SU-DHL-6 (cell line): ENCODE data around the gene PUS7L.

Source experiments
- H2AFZ ChIP-seq: fragments of 200-600 bp; sonication (generic); 2 replicates; pipeline ENCODE4 v1.6.1; 2014; ENCODE audit warnings: low read depth, mild to moderate bottlenecking, moderate library complexity, mixed read lengths, antibody characterized with exemption, low read length; ENCODE audit not compliant: severe bottlenecking
- H3F3A ChIP-seq: fragments of 200-600 bp; shearing (Covaris generic); 2 replicates; pipeline ENCODE4 v1.6.0; 2016; ENCODE audit warnings: antibody characterized with exemption, mild to moderate bottlenecking; ENCODE audit not compliant: insufficient read depth
- H3K27ac ChIP-seq: fragments of 200-600 bp; sonication (generic); 2 replicates; pipeline ENCODE4 v1.5.1; 2016; ENCODE audit warnings: low read depth, mild to moderate bottlenecking, low read length, moderate library complexity, mixed read lengths
- H3K27me3 ChIP-seq: fragments of 200-600 bp; sonication (generic), shearing (Covaris generic); 2 replicates; pipeline ENCODE4 v1.6.0; 2014; ENCODE audit warnings: mild to moderate bottlenecking, low read length
- H3K36me3 ChIP-seq: fragments of 200-600 bp; sonication (generic); 2 replicates; pipeline ENCODE4 v1.6.1; 2014; ENCODE audit warnings: mild to moderate bottlenecking, low read length, mixed read lengths
- H3K4me2 ChIP-seq: fragments of 300-600, 200-600 bp; shearing (Covaris generic), sonication (generic); 2 replicates; pipeline ENCODE4 v1.6.0; 2014; ENCODE audit warnings: low read length, low read depth, mild to moderate bottlenecking; ENCODE audit not compliant: poor library complexity, severe bottlenecking
- H3K4me3 ChIP-seq: fragments of 200-600 bp; sonication (generic); 2 replicates; pipeline ENCODE4 v1.5.1; 2014; ENCODE audit warnings: antibody characterized with exemption, low read length, mild to moderate bottlenecking, mixed read lengths; ENCODE audit not compliant: insufficient read depth, poor library complexity, severe bottlenecking
- H3K79me2 ChIP-seq: fragments of 200-600 bp; sonication (generic); 2 replicates; pipeline ENCODE4 v1.6.1; 2014; ENCODE audit warnings: mild to moderate bottlenecking, low read length, moderate library complexity; ENCODE audit not compliant: insufficient read depth
- H3K9ac ChIP-seq: fragments of 200-600 bp; sonication (generic); 2 replicates; pipeline ENCODE4 v1.7.0; 2014; ENCODE audit warnings: mild to moderate bottlenecking, low read length
- H3K9me2 ChIP-seq: fragments of 200-600 bp; sonication (generic); replicated peaks from 2 replicates; pipeline ENCODE4 v1.6.1; 2014; ENCODE audit warnings: low read length; ENCODE audit not compliant: insufficient read depth
- H3K9me3 ChIP-seq: fragments of 200-600 bp; sonication (generic); 2 replicates; pipeline ENCODE4 v1.6.1; 2014; ENCODE audit warnings: low read length, mixed read lengths; ENCODE audit not compliant: insufficient read depth
- H4K20me1 ChIP-seq: fragments of 200-600 bp; sonication (generic); 2 replicates; pipeline ENCODE4 v1.6.1; 2014; ENCODE audit warnings: low read depth, mild to moderate bottlenecking, antibody characterized with exemption, low read length, moderate library complexity, mixed read lengths
- EZH2phosphoT487 ChIP-seq: fragments of 200-600 bp; sonication (generic), shearing (Covaris generic); conservative IDR thresholded peaks from 2 replicates; pipeline ENCODE4 v1.6.1; 2018; ENCODE audit warnings: mild to moderate bottlenecking, antibody characterized with exemption, low read length, moderate library complexity, mixed read lengths
- TF ChIP-seq, protein P1 (sequence below): fragments of 200-600 bp; sonication (generic); IDR thresholded peaks from one replicate; pipeline ENCODE4 v1.5.1; 2017; ENCODE audit warnings: antibody characterized with exemption, mild to moderate bottlenecking, low read length, moderate library complexity; ENCODE audit not compliant: insufficient read depth, poor library complexity, severe bottlenecking

PUS7L gene

DNA sequence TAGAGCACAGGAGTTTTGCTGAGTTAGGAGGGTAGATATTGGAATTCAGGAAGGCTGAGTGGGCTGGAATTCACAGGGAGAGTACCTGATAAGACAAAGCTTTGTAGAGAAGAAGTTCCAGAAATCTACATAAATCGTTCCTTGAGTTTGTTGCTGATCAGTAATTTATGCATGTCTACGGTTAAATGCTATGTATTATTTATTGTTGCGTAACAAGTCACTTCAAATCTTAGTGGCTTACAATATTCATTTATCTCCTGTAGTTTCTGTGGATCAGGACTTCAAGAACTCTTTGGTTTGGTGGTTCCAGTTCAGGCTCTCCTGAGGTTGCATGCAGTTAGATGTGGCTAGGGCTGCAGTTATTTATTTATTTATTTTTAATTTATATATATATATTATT lies 7.8 kb downstream of the PUS7L start:
- H3K9ac ChIP-seq, result no peak overlapping the region
- H4K20me1 ChIP-seq, result 0 out of 2 replicates have a peak, but pooled peaks cover 5% of the 10 kb centered on the region
- peaks cover 39% of the 10 kb centered on the region for H3K79me2 ChIP-seq
- H3K4me2 ChIP-seq, result no peak overlapping the region
- no peaks in the 10 kb centered on the region for H3K9me3 ChIP-seq
- no peak overlapping the region for H3K27ac ChIP-seq
- no peaks in the 10 kb centered on the region for H3F3A ChIP-seq
- TF ChIP-seq, protein P1, sequence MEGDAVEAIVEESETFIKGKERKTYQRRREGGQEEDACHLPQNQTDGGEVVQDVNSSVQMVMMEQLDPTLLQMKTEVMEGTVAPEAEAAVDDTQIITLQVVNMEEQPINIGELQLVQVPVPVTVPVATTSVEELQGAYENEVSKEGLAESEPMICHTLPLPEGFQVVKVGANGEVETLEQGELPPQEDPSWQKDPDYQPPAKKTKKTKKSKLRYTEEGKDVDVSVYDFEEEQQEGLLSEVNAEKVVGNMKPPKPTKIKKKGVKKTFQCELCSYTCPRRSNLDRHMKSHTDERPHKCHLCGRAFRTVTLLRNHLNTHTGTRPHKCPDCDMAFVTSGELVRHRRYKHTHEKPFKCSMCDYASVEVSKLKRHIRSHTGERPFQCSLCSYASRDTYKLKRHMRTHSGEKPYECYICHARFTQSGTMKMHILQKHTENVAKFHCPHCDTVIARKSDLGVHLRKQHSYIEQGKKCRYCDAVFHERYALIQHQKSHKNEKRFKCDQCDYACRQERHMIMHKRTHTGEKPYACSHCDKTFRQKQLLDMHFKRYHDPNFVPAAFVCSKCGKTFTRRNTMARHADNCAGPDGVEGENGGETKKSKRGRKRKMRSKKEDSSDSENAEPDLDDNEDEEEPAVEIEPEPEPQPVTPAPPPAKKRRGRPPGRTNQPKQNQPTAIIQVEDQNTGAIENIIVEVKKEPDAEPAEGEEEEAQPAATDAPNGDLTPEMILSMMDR, result no peak
- TF ChIP-seq EZH2phosphoT487, result no peak
- peaks cover 40% of the 10 kb centered on the region for H3K36me3 ChIP-seq
- H3K27me3 ChIP-seq, result no peaks in the 10 kb centered on the region
- no peaks in the 10 kb centered on the region for H3K9me2 ChIP-seq
- no peak overlapping the region for H3K4me3 ChIP-seq
- H2AFZ ChIP-seq, result no peak overlapping the region

DNA sequence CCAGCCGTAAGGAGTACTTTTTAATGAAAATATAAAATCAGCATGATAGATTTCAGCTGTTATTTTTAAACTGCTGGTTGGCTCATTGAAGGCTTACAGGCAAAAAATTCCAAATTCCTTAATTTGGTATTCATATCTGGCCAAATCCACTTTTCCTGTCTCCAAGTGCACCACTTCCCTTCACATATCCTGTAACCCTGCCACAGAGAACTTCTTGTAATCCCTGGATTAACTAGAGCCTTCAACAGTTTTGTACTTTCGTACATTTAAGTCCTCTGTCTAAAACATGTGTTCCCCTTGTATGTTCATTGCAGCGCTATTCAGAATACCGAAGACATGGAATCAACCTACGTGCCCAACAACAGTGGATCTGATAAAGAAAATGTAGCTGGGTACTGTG lies 9.6 kb downstream of the PUS7L start:
- H3F3A ChIP-seq, result no peaks in the 10 kb centered on the region
- TF ChIP-seq EZH2phosphoT487, result no peak
- TF ChIP-seq, protein P1, result no peak
- H3K27ac ChIP-seq, result no peak overlapping the region
- H4K20me1 ChIP-seq, result 0 out of 2 replicates have a peak, but pooled peaks cover 5% of the 10 kb centered on the region
- H3K9ac ChIP-seq, result no peak overlapping the region
- H3K4me2 ChIP-seq, result no peak overlapping the region
- no peak overlapping the region for H2AFZ ChIP-seq
- H3K36me3 ChIP-seq, result peaks cover 28% of the 10 kb centered on the region
- H3K27me3 ChIP-seq, result no peaks in the 10 kb centered on the region
- H3K4me3 ChIP-seq, result no peak overlapping the region
- H3K9me2 ChIP-seq, result no peaks in the 10 kb centered on the region
- peaks cover 32% of the 10 kb centered on the region for H3K79me2 ChIP-seq
- no peaks in the 10 kb centered on the region for H3K9me3 ChIP-seq

DNA sequence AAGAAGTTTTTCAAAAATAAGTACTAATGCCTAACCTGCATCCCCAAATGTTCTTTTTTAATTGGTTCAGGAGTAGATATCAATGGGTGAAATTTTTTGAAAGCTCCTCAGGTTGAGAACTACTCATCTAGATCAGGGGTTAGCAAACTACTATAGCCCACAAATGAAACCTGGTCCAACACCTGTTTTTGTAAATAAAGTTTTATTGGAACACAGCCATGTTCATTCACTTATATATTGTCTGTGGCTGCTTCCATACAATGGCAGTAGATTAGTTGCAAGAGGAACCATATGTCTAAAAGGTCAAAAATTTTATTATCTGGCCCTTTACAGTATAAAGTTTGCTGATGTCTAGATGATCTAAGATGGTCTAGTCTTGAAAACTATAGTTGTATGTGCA lies 13.8 kb downstream of the PUS7L start:
- Histone ChIP-seq H3K27me3 (no peaks in the 10 kb centered on the region), H3K27ac (no peak overlapping the region), H3K36me3 (peaks cover 24% of the 10 kb centered on the region), H3K79me2 (peaks cover 9% of the 10 kb centered on the region; the same call in 1 of the 2 replicates), H4K20me1 (no peaks in the 10 kb centered on the region), H3K4me3 (no peak overlapping the region), H2AFZ (no peak overlapping the region), H3K9me3 (no peaks in the 10 kb centered on the region), H3K9me2 (no peaks in the 10 kb centered on the region), H3F3A (no peaks in the 10 kb centered on the region), H3K9ac (no peak overlapping the region), H3K4me2 (no peak overlapping the region)
- TF ChIP-seq, protein P1, result no peak
- no peak for TF ChIP-seq EZH2phosphoT487

DNA sequence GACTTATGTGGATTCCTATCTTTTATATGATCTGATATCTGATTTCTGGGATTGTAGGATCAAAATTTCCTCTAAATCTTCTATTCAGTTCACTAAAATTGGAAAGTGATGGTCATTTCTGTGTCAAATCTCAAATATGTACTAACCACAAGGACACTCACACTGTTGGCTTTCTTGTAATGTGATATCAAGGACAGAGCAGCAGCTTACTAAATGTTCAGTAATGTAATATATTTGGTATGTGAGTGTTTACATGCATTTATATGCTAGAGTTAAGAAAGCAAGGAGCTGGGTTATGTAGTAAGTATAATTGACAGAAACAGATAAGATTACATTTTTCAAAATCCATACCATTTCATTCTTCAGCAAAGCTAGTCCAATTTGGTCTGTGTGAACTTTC lies 16.5 kb downstream of the PUS7L start:
- Histone ChIP-seq H3K9me2 (no peaks in the 10 kb centered on the region), H2AFZ (no peak overlapping the region), H3K9me3 (no peaks in the 10 kb centered on the region), H3K27ac (no peak overlapping the region), H3K79me2 (no peaks in the 10 kb centered on the region), H3F3A (0 out of 2 replicates have a peak, but pooled peaks cover 4% of the 10 kb centered on the region), H3K27me3 (no peaks in the 10 kb centered on the region), H3K4me2 (no peak overlapping the region), H3K4me3 (no peak overlapping the region), H3K9ac (no peak overlapping the region), H3K36me3 (peaks cover 34% of the 10 kb centered on the region), H4K20me1 (no peaks in the 10 kb centered on the region)
- no peak for TF ChIP-seq EZH2phosphoT487
- TF ChIP-seq, protein P1, result no peak
